Suppressor macrophage (primary cell): ENCODE data around the gene ITGB3.
"Not testable (repeated sequence)": the region's sequence is repeated elsewhere in the genome, so short reads cannot be mapped to it uniquely, and the experiment has no call there.

Experiments
- DNase-seq, 4 experiments: peaks; one replicate each; pipeline ENCODE4 v3.0.0-alpha.2; 2020 to 2022

The ITGB3 gene

GRCh38 chr17:47244697-47245096 is 8.9 kb upstream of the ITGB3 start:
- no peak for DNase-seq

- DNase-seq = no peak
Measured at GRCh38 chr17:47246120-47246519, 7.5 kb upstream of the ITGB3 start.

GRCh38 chr17:47250855-47251254 is 2.8 kb upstream of the ITGB3 start:
- DNase-seq = no peak

- no peak for DNase-seq
Measured at GRCh38 chr17:47251421-47251940, 2.1 kb upstream of the ITGB3 start.

- DNase-seq = no peak
Measured at GRCh38 chr17:47252209-47252608, 1.4 kb upstream of the ITGB3 start.

GRCh38 chr17:47252766-47253512 is 688 bp upstream of the ITGB3 start:
- no peak for DNase-seq

GRCh38 chr17:47254403-47254943 is 846 bp downstream of the ITGB3 start:
- no peak for DNase-seq

GRCh38 chr17:47257651-47258339 is 4.2 kb downstream of the ITGB3 start:
- peak in 3 of 4 experiments; percentile 33 to 49 (median 43) for DNase-seq

GRCh38 chr17:47262586-47262985 is 9.0 kb downstream of the ITGB3 start:
- no peak for DNase-seq

GRCh38 chr17:47264166-47264565 is 10.5 kb downstream of the ITGB3 start:
- no peak for DNase-seq

- peak; percentile 60 to 82 (median 66) for DNase-seq
Measured at GRCh38 chr17:47265983-47266541, 12.4 kb downstream of the ITGB3 start.

GRCh38 chr17:47266782-47267181 is 13.2 kb downstream of the ITGB3 start:
- DNase-seq = no peak

- DNase-seq = no peak
Measured at GRCh38 chr17:47267354-47267828, 13.8 kb downstream of the ITGB3 start.

GRCh38 chr17:47268964-47269363 is 15.3 kb downstream of the ITGB3 start:
- not testable (repeated sequence) for DNase-seq

GRCh38 chr17:47269561-47270280 is 16.1 kb downstream of the ITGB3 start:
- DNase-seq = peak in 2 of 4 experiments; percentile 13 to 36

- no peak for DNase-seq
Measured at GRCh38 chr17:47270946-47271705, 17.5 kb downstream of the ITGB3 start.

GRCh38 chr17:47272491-47272890 is 18.9 kb downstream of the ITGB3 start:
- DNase-seq = no peak

- no peak for DNase-seq
Measured at GRCh38 chr17:47273245-47273644, 19.6 kb downstream of the ITGB3 start.

- DNase-seq = no peak
Measured at GRCh38 chr17:47274319-47275069, 20.9 kb downstream of the ITGB3 start.

- DNase-seq = no peak
Measured at GRCh38 chr17:47275245-47275984, 21.8 kb downstream of the ITGB3 start.
